ENCODE data around the gene PIP5KL1. TPM values are rescaled to one million over a fixed set of nuclear protein-coding genes. Genes with fewer than 3 reads are reported as not detected.
"Not testable (repeated sequence)": the region's sequence is repeated elsewhere in the genome, so short reads cannot be mapped to it uniquely, and the experiment has no call there.

The PIP5KL1 gene
- total RNA-seq, 2 donors from 2014 or later, result 0.20 TPM; not detected in 1

GRCh38 chr9:127884976-127885490 is 45.5 kb downstream of the PIP5KL1 start:
- no peak for DNase-seq (ENCODE audit: low spot score)
- H3K36me3 ChIP-seq, result peaks cover 33% of the 10 kb centered on the region
- TF ChIP-seq, protein P1, sequence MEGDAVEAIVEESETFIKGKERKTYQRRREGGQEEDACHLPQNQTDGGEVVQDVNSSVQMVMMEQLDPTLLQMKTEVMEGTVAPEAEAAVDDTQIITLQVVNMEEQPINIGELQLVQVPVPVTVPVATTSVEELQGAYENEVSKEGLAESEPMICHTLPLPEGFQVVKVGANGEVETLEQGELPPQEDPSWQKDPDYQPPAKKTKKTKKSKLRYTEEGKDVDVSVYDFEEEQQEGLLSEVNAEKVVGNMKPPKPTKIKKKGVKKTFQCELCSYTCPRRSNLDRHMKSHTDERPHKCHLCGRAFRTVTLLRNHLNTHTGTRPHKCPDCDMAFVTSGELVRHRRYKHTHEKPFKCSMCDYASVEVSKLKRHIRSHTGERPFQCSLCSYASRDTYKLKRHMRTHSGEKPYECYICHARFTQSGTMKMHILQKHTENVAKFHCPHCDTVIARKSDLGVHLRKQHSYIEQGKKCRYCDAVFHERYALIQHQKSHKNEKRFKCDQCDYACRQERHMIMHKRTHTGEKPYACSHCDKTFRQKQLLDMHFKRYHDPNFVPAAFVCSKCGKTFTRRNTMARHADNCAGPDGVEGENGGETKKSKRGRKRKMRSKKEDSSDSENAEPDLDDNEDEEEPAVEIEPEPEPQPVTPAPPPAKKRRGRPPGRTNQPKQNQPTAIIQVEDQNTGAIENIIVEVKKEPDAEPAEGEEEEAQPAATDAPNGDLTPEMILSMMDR (IDR thresholded peaks at IDR 0.05), result no peak
- no peaks in the 10 kb centered on the region for H3K9me3 ChIP-seq
- H3K4me1 ChIP-seq, result peaks cover 0 to 21% of the 10 kb centered on the region in 2 donors
- H3K27me3 ChIP-seq, result no peaks in the 10 kb centered on the region
- no peak overlapping the region for H3K4me3 ChIP-seq
- H3K27ac ChIP-seq, result peak overlapping the region in 1 of 2 donors; percentile 10

DNA sequence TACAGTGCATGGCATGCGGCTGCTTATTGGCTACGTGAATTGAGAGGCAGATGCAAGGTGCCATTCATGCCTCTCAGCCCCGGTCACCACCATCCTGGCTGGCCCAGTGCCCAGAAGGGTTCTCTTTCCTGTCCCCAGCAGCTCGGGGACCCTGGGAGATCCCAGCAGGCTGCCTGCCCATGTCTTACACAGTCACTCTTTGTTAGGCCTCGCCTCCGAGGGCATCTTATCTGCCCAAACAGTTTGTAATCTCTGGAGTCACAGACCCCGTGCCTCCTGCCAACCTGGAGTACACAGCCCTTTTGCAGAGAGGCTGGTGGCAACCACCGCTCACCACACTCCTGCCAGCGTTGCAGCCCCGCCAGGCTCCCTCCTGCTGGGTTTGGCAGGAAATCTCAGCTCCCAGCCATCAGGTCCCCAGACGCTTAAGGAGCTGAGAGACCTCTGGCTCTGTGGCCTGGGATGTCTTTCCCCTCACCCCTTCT is 46.1 kb downstream of the PIP5KL1 start:
- peak overlapping the region in 1 of 2 donors; percentile 10 for H3K27ac ChIP-seq
- TF ChIP-seq, protein P1 (IDR thresholded peaks at IDR 0.05), result no peak
- no peak for DNase-seq (ENCODE audit: low spot score)
- no peaks in the 10 kb centered on the region for H3K9me3 ChIP-seq
- H3K36me3 ChIP-seq, result peaks cover 30% of the 10 kb centered on the region
- H3K4me1 ChIP-seq, result peaks cover 0 to 21% of the 10 kb centered on the region in 2 donors
- H3K4me3 ChIP-seq, result no peak overlapping the region
- H3K27me3 ChIP-seq, result no peaks in the 10 kb centered on the region

- H3K36me3 ChIP-seq, result peaks cover 30% of the 10 kb centered on the region
- H3K27ac ChIP-seq, result peak overlapping the region in 1 of 2 donors; percentile 10
- no peaks in the 10 kb centered on the region for H3K27me3 ChIP-seq
- H3K9me3 ChIP-seq, result no peaks in the 10 kb centered on the region
- peaks cover 0 to 21% of the 10 kb centered on the region in 2 donors for H3K4me1 ChIP-seq
- DNase-seq (ENCODE audit: low spot score), result no peak
- no peak overlapping the region for H3K4me3 ChIP-seq
- TF ChIP-seq, protein P1 (IDR thresholded peaks at IDR 0.05), result no peak
These were observed 46.6 kb downstream of the PIP5KL1 start for GRCh38 chr9:127883959-127884358.

DNA sequence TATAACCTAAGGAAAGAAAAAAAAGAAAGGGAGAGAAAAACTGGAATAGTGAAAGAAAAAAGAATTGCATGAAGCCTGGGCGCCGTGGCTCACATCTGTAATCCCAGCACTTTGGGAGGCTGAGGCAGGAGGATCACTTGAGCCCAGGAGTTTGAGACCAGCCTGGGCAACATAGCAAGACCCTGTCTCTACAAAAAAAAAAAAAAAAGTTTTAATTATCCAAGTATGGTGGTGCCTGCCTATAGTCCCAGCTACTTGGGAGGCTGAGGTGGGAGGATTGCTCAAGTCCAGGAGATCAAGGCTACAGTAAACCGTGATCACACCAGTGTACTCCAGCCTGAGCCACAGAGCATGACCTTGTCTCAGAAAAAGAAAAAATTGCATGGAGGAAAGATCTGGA is 48.9 kb downstream of the PIP5KL1 start:
- not testable (repeated sequence) for H3K9me3 ChIP-seq; H3K4me3 ChIP-seq; DNase-seq (ENCODE audit: low spot score); H3K27me3 ChIP-seq; H3K27ac ChIP-seq
- Histone ChIP-seq H3K4me1 (peaks cover 0 to 40% of the 10 kb centered on the region in 2 donors), H3K36me3 (peaks cover 16% of the 10 kb centered on the region)

- TF ChIP-seq, protein P1 (IDR thresholded peaks at IDR 0.05), result no peak
- no peaks in the 10 kb centered on the region for H3K27me3 ChIP-seq
- H3K4me1 ChIP-seq, result peaks cover 0 to 46% of the 10 kb centered on the region in 2 donors
- no peak overlapping the region for H3K27ac ChIP-seq
- H3K36me3 ChIP-seq, result peaks cover 3% of the 10 kb centered on the region
- no peaks in the 10 kb centered on the region for H3K9me3 ChIP-seq
- DNase-seq (ENCODE audit: low spot score), result no peak
- no peak overlapping the region for H3K4me3 ChIP-seq
These were observed 50.4 kb downstream of the PIP5KL1 start for GRCh38 chr9:127880143-127880542.

DNA sequence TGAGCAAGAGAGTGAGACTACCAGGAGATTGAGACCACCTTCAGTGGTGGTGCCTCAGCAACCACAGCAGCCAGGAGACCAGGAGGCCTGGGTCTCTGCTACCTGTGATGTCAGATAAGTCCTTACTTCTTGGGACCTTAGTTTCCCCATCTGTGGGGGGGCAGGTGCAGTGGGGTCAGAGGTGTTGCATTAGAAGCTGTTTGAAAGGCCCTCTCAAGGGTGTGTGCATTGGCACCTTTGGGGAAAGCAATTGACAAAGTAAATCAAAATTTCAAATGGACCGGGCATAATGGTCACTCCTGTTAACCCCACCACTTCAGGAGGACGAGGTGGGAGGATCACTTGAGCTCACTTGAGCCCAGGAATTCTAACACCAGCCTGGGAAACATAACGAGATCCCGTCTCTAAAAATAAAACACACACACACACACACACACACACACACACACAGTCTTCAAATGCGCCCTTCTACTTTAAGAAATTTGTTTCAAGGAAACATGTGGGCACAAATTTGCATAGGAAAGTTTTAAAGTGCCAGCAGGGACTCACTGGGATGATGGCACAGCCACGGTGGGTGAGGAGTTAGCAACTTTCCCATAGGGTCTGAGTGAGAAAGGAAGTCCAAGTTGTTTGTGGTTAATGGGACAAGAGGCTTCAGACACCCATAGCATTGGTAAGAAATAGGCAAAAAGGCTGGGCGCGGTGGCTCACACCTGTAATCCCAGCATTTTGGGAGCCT is 51.8 kb downstream of the PIP5KL1 start:
- TF ChIP-seq, protein P1 (IDR thresholded peaks at IDR 0.05), result no peak
- Histone ChIP-seq H3K27me3 (no peaks in the 10 kb centered on the region), H3K36me3 (no peaks in the 10 kb centered on the region), H3K9me3 (no peaks in the 10 kb centered on the region), H3K4me3 (no peak overlapping the region), H3K27ac (peak overlapping the region in 1 of 2 donors; percentile 94), H3K4me1 (peaks cover 0 to 48% of the 10 kb centered on the region in 2 donors)
- no peak for DNase-seq (ENCODE audit: low spot score)
